K562 (cell line): Measurements from ENCODE around the gene MZB1. TPM values are rescaled to one million over a fixed set of nuclear protein-coding genes. Genes with fewer than 3 reads are reported as not detected.
A peak's percentile ranks its signal among the peaks of the same experiment; 100 is the strongest.

Experiments
- CEBPG ChIP-seq, 3 experiments: fragments of 200-800 bp in 1 of 3; sonication (Bioruptor generic) in 1 of 3; sonication (generic) in 1 of 3; formaldehyde crosslinking in 1 of 3; IDR thresholded peaks in 2 of 3; conservative IDR thresholded peaks in 1 of 3; 2 replicates each; pipeline versions ENCODE4 v1.6.1 to v1.8.0; 2016 to 2022; ENCODE audit warnings: missing compliant biosample characterization in 2 of 3, missing genetic modification characterization in 2 of 3, mild to moderate bottlenecking in 1 of 3, missing genetic modification reagents in 1 of 3
- CREB3 ChIP-seq: fragments of 450-650 bp; conservative IDR thresholded peaks from 2 replicates; pipeline ENCODE4 v1.6.1; 2016; ENCODE audit warnings: missing genetic modification characterization, low read depth, mild to moderate bottlenecking, missing compliant biosample characterization, moderate library complexity
- FOSL1 ChIP-seq: fragments of 200-800 bp; sonication (Bioruptor generic); conservative IDR thresholded peaks from 2 replicates; pipeline ENCODE4 v1.6.1; 2016; ENCODE audit warnings: missing genetic modification characterization, missing compliant biosample characterization
- HMGN3 ChIP-seq: IDR thresholded peaks from 2 replicates; pipeline ENCODE4 v1.6.1; 2011; ENCODE audit warnings: borderline replicate concordance, low read depth, mild to moderate bottlenecking, mixed read lengths, low read length; ENCODE audit not compliant: insufficient read length; ENCODE audit errors: extremely low read depth
- KLF13 ChIP-seq: fragments of 450-650 bp; IDR thresholded peaks from 2 replicates; pipeline ENCODE4 v1.6.1; 2016; ENCODE audit warnings: missing genetic modification characterization, low read depth, mild to moderate bottlenecking, missing compliant biosample characterization, moderate library complexity, borderline replicate concordance
- MEF2A ChIP-seq: IDR thresholded peaks from 2 replicates; pipeline ENCODE4 v1.6.1; 2011; ENCODE audit warnings: low read depth, mild to moderate bottlenecking, low read length, moderate library complexity; ENCODE audit not compliant: control insufficient read depth
- MXI1 ChIP-seq: IDR thresholded peaks from 2 replicates; pipeline ENCODE4 v1.6.1; 2011; ENCODE audit warnings: low read depth, mild to moderate bottlenecking, improper control_type of control experiment, low read length
- NBN ChIP-seq: fragments of 450-650 bp; IDR thresholded peaks from 2 replicates; pipeline ENCODE4 v1.6.1; 2016; ENCODE audit warnings: low read depth, mild to moderate bottlenecking
- NEUROD1 ChIP-seq: fragments of 150-350 bp; IDR thresholded peaks from 2 replicates; pipeline ENCODE4 v1.6.1; 2014; ENCODE audit warnings: borderline replicate concordance, low read length, low read depth; ENCODE audit not compliant: partially characterized antibody
- NR2C1 ChIP-seq, 2 experiments: fragments of 450-650 bp; IDR thresholded peaks; 2 replicates each; pipeline ENCODE4 v1.6.1; 2017; ENCODE audit warnings: mild to moderate bottlenecking in 2 of 2, antibody characterized with exemption in 1 of 2, inconsistent platforms in 1 of 2, missing compliant biosample characterization in 1 of 2, missing genetic modification characterization in 1 of 2
- NRF1 ChIP-seq, 2 experiments: fragments of 450-650 bp; IDR thresholded peaks in 1 of 2; conservative IDR thresholded peaks in 1 of 2; 2 replicates each; pipeline ENCODE4 v1.6.1; 2014; ENCODE audit warnings: mild to moderate bottlenecking in 2 of 2
- SOX6 ChIP-seq: fragments of 450-650 bp; IDR thresholded peaks from 2 replicates; pipeline ENCODE4 v1.6.1; 2014; ENCODE audit warnings: mild to moderate bottlenecking
- SUPT5H ChIP-seq: fragments of 450-650 bp; IDR thresholded peaks from 2 replicates; pipeline ENCODE4 v1.6.1; 2016
- TAF7 ChIP-seq: fragments of 450-650 bp; IDR thresholded peaks from 2 replicates; pipeline ENCODE4 v1.6.1; 2016; ENCODE audit warnings: missing genetic modification characterization, missing compliant biosample characterization
- TCF7 ChIP-seq: sonication (generic); IDR thresholded peaks from 2 replicates; pipeline ENCODE4 v1.6.1; 2016; ENCODE audit warnings: antibody characterized with exemption, borderline replicate concordance
- TFAP4 ChIP-seq: sonication (generic); formaldehyde crosslinking; IDR thresholded peaks from 2 replicates; pipeline ENCODE4 v1.8.0; 2022; ENCODE audit warnings: missing genetic modification reagents, mild to moderate bottlenecking, moderate library complexity, borderline replicate concordance
- YY1 ChIP-seq, 3 experiments: IDR thresholded peaks; 2 replicates each; pipeline ENCODE4 v1.6.1; 2011; ENCODE audit warnings: low read length in 2 of 3, mild to moderate bottlenecking in 2 of 3, moderate library complexity in 2 of 3, borderline replicate concordance in 1 of 3, control low read depth in 1 of 3, low read depth in 1 of 3; ENCODE audit not compliant: insufficient read depth in 3 of 3, insufficient replicate concordance in 2 of 3, control insufficient read depth in 1 of 3, insufficient read length in 1 of 3; ENCODE audit errors: extremely low read depth in 1 of 3
- ZBTB33 ChIP-seq: sonication (generic); formaldehyde crosslinking; IDR thresholded peaks from 2 replicates; pipeline ENCODE4 v1.8.1; 2023; ENCODE audit warnings: mild to moderate bottlenecking, missing genetic modification reagents
- ZFP91 ChIP-seq: sonication (generic); formaldehyde crosslinking; IDR thresholded peaks from 2 replicates; pipeline ENCODE4 v1.8.0; 2022; ENCODE audit warnings: mild to moderate bottlenecking, missing genetic modification reagents
- polyA plus RNA-seq, 8 experiments: library from polyadenylated mRNA; depleted of rRNA in 4 of 8; stranded (reverse) in 5 of 8; unstranded in 3 of 8; fragments of >200 nt; fragmentation: Nextera tagmentation in 2 of 8; fragmentation: Illumina TruSeq in 1 of 8; extraction: Ambion mirVana in 2 of 8; extraction: Trizol in 1 of 8; gene quantifications; 2 replicates each; pipeline versions ENCODE4 v1.2.1 to v1.2.3, GENCODE V29; 2011 to 2014; ENCODE audit warnings: inconsistent platforms in 1 of 8, missing spikeins in 1 of 8
- total RNA-seq, 7 experiments: library from RNA; depleted of rRNA in 6 of 7; stranded (reverse); fragments of >200 nt in 6 of 7; fragmentation: Illumina TruSeq in 2 of 7; extraction: Trizol in 2 of 7; gene quantifications; 2 replicates each; pipeline versions ENCODE4 v1.2.1 to v1.2.3, GENCODE V29; 2011 to 2021; ENCODE audit warnings: low replicate concordance in 1 of 7

MZB1 gene
- total and polyA plus RNA-seq, 9 of the 15 experiments (the other 6 are each of a cell fraction or from before 2014, with no cell fraction given), result 0.13 to 0.31 TPM; not detected in 7

- TF ChIP-seq MEF2A (no peak), YY1 (IDR thresholded peaks at IDR 0.05; ENCODE audit: borderline replicate concordance in 1 of 3, control insufficient read depth in 1 of 3, extremely low read depth in 1 of 3, insufficient read depth in 3 of 3, insufficient read length in 1 of 3, insufficient replicate concordance in 2 of 3, low read depth in 1 of 3, low read length in 2 of 3) (peak; percentile 80 to 96 (median 96)), TAF7 (tag) (no peak), NEUROD1 (peak; percentile 91), ZFP91 (CRISPR knock-in tag) (peak; percentile 97), HMGN3 (peak; percentile 21), CEBPG (CRISPR knock-in tag; IDR thresholded peaks at IDR 0.05) (peak; percentile 71), CEBPG (tag; conservative IDR thresholded peaks at IDR 0.05 in 1 of 2, IDR thresholded peaks at IDR 0.05 in 1 of 2) (peak in 1 of 2 experiments; percentile 79; a peak in 2 of 4 replicates), KLF13 (tag) (0 out of 2 replicates have a peak, but pooled peaks have one; percentile 68), NBN (peak; percentile 22; the same call in 1 of the 2 replicates), TCF7 (no peak), ZBTB33 (CRISPR knock-in tag) (peak; percentile 74; the same call in 1 of the 2 replicates), SOX6 (0 out of 2 replicates have a peak, but pooled peaks have one; percentile 36), MXI1 (peak; percentile 74; the same call in 1 of the 2 replicates), TFAP4 (CRISPR knock-in tag) (peak; percentile 98), SUPT5H (0 out of 2 replicates have a peak, but pooled peaks have one; percentile 63), NRF1 (conservative IDR thresholded peaks at IDR 0.05 in 1 of 2, IDR thresholded peaks at IDR 0.05 in 1 of 2) (peak; percentile 47 to 57), FOSL1 (tag) (peak; percentile 32; the same call in 1 of the 2 replicates), CREB3 (tag) (peak; percentile 62; the same call in 1 of the 2 replicates), NR2C1 (IDR thresholded peaks at IDR 0.05) (no peak), NR2C1 (tag; IDR thresholded peaks at IDR 0.05) (peak; percentile 23; the same call in 1 of the 2 replicates)
These were observed 14.2 kb upstream of the MZB1 start, which contains the start of gene SPATA24 (continued) for GRCh38 chr5:139403787-139404483.
